ENCODE data around the gene PTCD2.

The PTCD2 gene

DNA sequence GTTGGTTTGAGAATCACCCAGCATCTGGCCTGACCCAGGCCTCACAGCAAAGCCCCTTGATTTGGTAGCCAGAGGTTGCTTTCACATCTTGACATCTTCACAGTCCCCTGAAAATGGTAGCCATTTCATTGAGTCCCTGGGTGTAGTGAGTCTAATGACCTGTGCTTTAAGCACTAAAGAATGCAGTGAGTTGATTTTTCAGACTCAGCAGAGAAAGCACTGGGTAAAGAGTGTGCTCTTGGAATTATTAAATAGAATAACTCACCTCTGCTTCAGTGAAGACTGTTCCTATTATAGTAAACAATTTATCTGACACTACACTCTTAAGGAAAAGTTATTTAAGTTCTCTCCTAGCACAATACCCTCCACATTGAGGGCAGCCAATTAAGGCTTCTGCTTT is 56.2 kb downstream of the PTCD2 start:
- H3K27me3 ChIP-seq (ENCODE audit: control insufficient read depth in 1 of 2, insufficient read depth in 2 of 2, low read length in 2 of 2) = no peaks in the 10 kb centered on the region
- no peak overlapping the region for H3K4me3 ChIP-seq (ENCODE audit: low read depth in 1 of 2, low read length in 2 of 2)
- H3K36me3 ChIP-seq (ENCODE audit: control insufficient read depth in 1 of 2, insufficient read depth in 2 of 2, low read length in 2 of 2) = no peaks in the 10 kb centered on the region
- H3K9me3 ChIP-seq (ENCODE audit: control insufficient read depth in 1 of 2, low read length in 2 of 2) = no peaks in the 10 kb centered on the region
- H3K27ac ChIP-seq (ENCODE audit: low read depth, low read length) = no peak overlapping the region
- no peak overlapping the region for H3K9ac ChIP-seq (ENCODE audit: low read depth in 1 of 2, low read length in 2 of 2)
- H3K4me1 ChIP-seq (ENCODE audit: control insufficient read depth in 1 of 2, insufficient read depth in 2 of 2, low read length in 2 of 2) = no peaks in the 10 kb centered on the region

DNA sequence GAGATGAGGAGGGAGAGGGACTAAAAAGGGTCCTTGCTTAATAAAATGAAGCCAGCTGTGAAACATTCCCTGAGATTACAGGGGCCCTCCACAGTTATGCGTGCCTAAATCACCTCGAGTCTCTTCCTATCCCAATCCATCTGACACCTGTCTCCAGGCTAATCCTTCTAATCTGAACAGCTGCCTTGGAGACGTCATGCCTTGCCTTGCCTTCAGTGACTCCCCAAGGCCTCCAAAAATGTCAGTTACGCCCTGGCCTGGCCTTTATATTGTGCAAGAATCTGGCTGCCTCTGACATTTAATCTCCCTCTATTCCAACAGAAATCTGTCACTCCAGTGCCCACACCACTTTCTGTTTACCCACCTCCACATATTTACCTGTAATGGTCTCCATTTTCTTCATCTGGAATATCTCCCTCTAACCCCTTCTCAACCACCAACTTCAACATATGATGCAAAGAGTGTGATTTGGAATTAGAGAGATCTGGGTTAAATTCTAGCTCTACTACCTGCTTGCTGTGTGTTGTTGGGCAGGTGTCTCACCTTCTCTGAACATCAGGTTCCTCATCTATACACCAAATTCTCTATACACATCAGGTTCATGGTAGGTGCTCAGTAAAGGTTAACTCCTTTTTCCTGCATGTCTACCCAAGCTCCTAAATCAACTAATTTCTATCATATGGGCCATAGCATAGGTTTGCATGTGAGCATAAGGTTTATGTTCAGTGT is 57.9 kb downstream of the PTCD2 start:
- Histone ChIP-seq H3K27ac (ENCODE audit: low read depth, low read length) (no peak overlapping the region), H3K4me1 (ENCODE audit: control insufficient read depth in 1 of 2, insufficient read depth in 2 of 2, low read length in 2 of 2) (no peaks in the 10 kb centered on the region), H3K36me3 (ENCODE audit: control insufficient read depth in 1 of 2, insufficient read depth in 2 of 2, low read length in 2 of 2) (no peaks in the 10 kb centered on the region), H3K4me3 (ENCODE audit: low read depth in 1 of 2, low read length in 2 of 2) (no peak overlapping the region), H3K27me3 (ENCODE audit: control insufficient read depth in 1 of 2, insufficient read depth in 2 of 2, low read length in 2 of 2) (no peaks in the 10 kb centered on the region), H3K9me3 (ENCODE audit: control insufficient read depth in 1 of 2, low read length in 2 of 2) (no peaks in the 10 kb centered on the region), H3K9ac (ENCODE audit: low read depth in 1 of 2, low read length in 2 of 2) (no peak overlapping the region)

DNA sequence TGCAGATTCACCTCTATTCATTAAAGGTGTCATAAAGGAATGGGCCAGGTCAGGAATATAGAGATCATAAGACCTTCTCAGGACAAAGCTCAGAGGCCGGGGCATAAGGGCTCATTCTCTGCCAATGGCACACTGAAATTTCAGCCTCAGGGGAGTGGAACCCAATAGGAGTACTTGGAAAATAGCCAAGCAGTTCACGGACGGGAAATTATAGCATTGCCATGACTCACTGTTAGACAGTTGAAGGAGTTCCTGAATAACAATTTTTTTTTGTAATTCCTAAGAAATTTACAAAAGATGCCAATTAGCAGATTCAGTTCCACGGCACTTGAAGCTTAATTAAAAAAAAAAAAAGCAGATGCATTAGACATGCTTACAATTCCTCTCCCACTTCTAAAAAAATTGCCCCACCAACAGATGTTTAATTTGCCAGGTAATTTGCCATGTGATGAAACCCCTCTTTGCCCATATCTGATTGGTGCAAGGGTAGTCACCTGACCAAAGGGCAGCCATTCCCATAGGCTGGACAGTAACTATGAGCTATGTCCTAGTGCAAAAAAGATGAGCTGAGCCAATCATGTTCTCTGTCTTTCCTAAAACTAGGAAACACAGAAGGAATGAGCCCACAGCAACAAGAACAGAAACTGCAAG is 58.6 kb downstream of the PTCD2 start:
- H3K27me3 ChIP-seq (ENCODE audit: control insufficient read depth in 1 of 2, insufficient read depth in 2 of 2, low read length in 2 of 2) = no peaks in the 10 kb centered on the region
- H3K4me3 ChIP-seq (ENCODE audit: low read depth in 1 of 2, low read length in 2 of 2) = no peak overlapping the region
- H3K27ac ChIP-seq (ENCODE audit: low read depth, low read length) = no peak overlapping the region
- no peaks in the 10 kb centered on the region for H3K36me3 ChIP-seq (ENCODE audit: control insufficient read depth in 1 of 2, insufficient read depth in 2 of 2, low read length in 2 of 2)
- no peak overlapping the region for H3K9ac ChIP-seq (ENCODE audit: low read depth in 1 of 2, low read length in 2 of 2)
- H3K4me1 ChIP-seq (ENCODE audit: control insufficient read depth in 1 of 2, insufficient read depth in 2 of 2, low read length in 2 of 2) = no peaks in the 10 kb centered on the region
- no peaks in the 10 kb centered on the region for H3K9me3 ChIP-seq (ENCODE audit: control insufficient read depth in 1 of 2, low read length in 2 of 2)

DNA sequence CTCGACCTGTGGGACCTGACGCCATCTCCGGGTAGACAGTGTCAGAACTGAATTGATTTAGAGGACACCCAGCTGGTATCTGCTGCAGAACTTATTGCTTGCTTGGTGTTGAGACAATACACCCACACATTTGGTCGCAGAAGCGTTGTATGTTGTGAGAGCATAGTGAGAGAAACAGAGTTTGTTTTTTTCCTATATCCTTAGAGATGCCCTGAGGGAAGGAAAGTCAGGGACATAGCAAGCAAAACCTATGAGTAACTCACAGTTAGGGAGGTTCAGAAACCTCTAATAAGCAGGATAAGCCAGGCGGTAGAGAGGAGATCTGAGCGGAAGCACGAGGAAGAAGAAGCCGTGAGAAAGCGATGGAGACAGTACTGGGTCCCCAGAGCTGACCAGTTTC is 59.8 kb downstream of the PTCD2 start:
- H3K4me1 ChIP-seq (ENCODE audit: control insufficient read depth in 1 of 2, insufficient read depth in 2 of 2, low read length in 2 of 2) = no peaks in the 10 kb centered on the region
- no peak overlapping the region for H3K9ac ChIP-seq (ENCODE audit: low read depth in 1 of 2, low read length in 2 of 2)
- H3K4me3 ChIP-seq (ENCODE audit: low read depth in 1 of 2, low read length in 2 of 2) = no peak overlapping the region
- no peak overlapping the region for H3K27ac ChIP-seq (ENCODE audit: low read depth, low read length)
- no peaks in the 10 kb centered on the region for H3K9me3 ChIP-seq (ENCODE audit: control insufficient read depth in 1 of 2, low read length in 2 of 2)
- no peaks in the 10 kb centered on the region for H3K27me3 ChIP-seq (ENCODE audit: control insufficient read depth in 1 of 2, insufficient read depth in 2 of 2, low read length in 2 of 2)
- no peaks in the 10 kb centered on the region for H3K36me3 ChIP-seq (ENCODE audit: control insufficient read depth in 1 of 2, insufficient read depth in 2 of 2, low read length in 2 of 2)

DNA sequence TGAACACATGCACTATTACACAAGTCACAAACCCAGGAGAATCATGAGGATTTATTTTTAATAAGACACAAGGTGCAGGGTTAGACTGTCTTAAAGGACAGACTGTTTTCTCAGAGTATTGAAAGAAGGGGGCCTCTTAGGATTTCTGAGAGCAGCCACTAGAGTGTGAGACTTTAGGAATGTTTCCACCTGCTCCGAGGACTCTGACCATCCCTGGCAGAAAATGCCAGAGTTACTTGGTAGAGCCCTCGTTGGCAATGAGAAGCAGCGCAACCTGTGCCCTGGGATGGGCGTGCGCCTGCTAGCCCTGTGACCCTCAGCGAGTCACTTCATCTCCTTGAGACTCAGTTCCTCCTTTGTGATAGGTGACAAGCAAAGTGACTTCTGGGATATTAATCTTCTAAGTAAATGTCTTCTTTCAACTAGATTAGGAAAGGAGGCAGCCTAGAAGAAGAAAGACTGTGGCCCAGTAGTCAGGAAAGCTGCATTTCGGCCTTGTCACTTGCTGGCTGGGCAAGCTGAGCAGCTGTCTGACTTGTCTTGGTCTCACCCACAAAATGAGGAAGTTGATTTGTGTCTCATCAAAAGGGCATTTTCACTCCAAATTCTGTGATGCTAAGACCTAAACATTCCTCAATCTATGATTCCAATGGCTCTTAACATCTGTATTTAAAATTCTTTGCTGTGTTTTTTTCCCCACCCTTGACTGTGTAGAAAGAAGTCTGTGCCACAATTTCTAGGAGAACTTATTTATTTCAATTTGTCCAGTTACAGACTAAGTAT is 60.5 kb downstream of the PTCD2 start:
- H3K9ac ChIP-seq (ENCODE audit: low read depth in 1 of 2, low read length in 2 of 2) = no peak overlapping the region
- H3K27me3 ChIP-seq (ENCODE audit: control insufficient read depth in 1 of 2, insufficient read depth in 2 of 2, low read length in 2 of 2) = no peaks in the 10 kb centered on the region
- no peak overlapping the region for H3K27ac ChIP-seq (ENCODE audit: low read depth, low read length)
- no peak overlapping the region for H3K4me3 ChIP-seq (ENCODE audit: low read depth in 1 of 2, low read length in 2 of 2)
- no peaks in the 10 kb centered on the region for H3K36me3 ChIP-seq (ENCODE audit: control insufficient read depth in 1 of 2, insufficient read depth in 2 of 2, low read length in 2 of 2)
- no peaks in the 10 kb centered on the region for H3K9me3 ChIP-seq (ENCODE audit: control insufficient read depth in 1 of 2, low read length in 2 of 2)
- H3K4me1 ChIP-seq (ENCODE audit: control insufficient read depth in 1 of 2, insufficient read depth in 2 of 2, low read length in 2 of 2) = no peaks in the 10 kb centered on the region

DNA sequence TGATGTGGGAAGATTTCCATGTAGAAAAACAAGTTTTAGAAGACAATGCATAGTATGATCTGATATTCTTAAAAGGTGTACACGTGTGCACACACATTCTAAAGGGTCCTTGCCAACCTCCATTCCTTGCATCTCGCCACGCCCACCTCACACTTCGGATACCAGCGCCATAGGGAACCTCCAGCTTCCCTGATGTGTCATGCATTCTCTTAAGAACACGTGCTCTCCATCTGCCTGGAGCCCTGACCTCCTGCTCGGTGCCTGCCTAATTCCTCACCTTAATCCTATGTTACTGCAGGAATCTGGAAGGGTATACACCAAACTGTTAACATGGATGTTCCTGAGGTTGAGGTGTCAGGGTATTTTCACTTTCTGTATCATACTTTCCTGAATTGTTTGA is 63.1 kb downstream of the PTCD2 start:
- H3K27me3 ChIP-seq (ENCODE audit: control insufficient read depth in 1 of 2, insufficient read depth in 2 of 2, low read length in 2 of 2) = peaks cover 0 to 5% of the 10 kb centered on the region in 2 donors
- H3K36me3 ChIP-seq (ENCODE audit: control insufficient read depth in 1 of 2, insufficient read depth in 2 of 2, low read length in 2 of 2) = no peaks in the 10 kb centered on the region
- no peak overlapping the region for H3K9ac ChIP-seq (ENCODE audit: low read depth in 1 of 2, low read length in 2 of 2)
- H3K27ac ChIP-seq (ENCODE audit: low read depth, low read length) = no peak overlapping the region
- no peak overlapping the region for H3K4me3 ChIP-seq (ENCODE audit: low read depth in 1 of 2, low read length in 2 of 2)
- H3K4me1 ChIP-seq (ENCODE audit: control insufficient read depth in 1 of 2, insufficient read depth in 2 of 2, low read length in 2 of 2) = no peaks in the 10 kb centered on the region
- H3K9me3 ChIP-seq (ENCODE audit: control insufficient read depth in 1 of 2, low read length in 2 of 2) = no peaks in the 10 kb centered on the region

DNA sequence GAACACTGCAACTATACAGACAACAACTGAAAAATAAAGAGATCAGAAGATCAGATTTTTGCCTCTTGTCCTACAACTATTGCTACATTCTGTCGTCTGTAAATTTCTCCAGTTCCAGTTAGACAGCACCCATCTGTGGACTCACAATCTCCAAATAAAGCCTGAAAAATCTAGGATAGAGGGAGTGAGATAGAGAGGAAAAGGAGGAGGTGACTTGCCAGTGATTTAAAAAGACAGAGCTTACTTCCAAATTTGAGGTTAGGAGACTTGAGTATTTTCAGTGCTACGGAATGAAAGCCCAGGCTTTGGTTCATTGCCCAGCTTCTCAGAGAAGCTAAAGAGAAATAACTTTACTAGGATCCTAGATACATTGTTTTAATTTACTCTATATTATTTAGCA is 63.6 kb downstream of the PTCD2 start:
- H3K9ac ChIP-seq (ENCODE audit: low read depth in 1 of 2, low read length in 2 of 2) = no peak overlapping the region
- H3K36me3 ChIP-seq (ENCODE audit: control insufficient read depth in 1 of 2, insufficient read depth in 2 of 2, low read length in 2 of 2) = no peaks in the 10 kb centered on the region
- H3K4me1 ChIP-seq (ENCODE audit: control insufficient read depth in 1 of 2, insufficient read depth in 2 of 2, low read length in 2 of 2) = no peaks in the 10 kb centered on the region
- H3K27ac ChIP-seq (ENCODE audit: low read depth, low read length) = no peak overlapping the region
- H3K27me3 ChIP-seq (ENCODE audit: control insufficient read depth in 1 of 2, insufficient read depth in 2 of 2, low read length in 2 of 2) = peaks cover 0 to 5% of the 10 kb centered on the region in 2 donors
- no peaks in the 10 kb centered on the region for H3K9me3 ChIP-seq (ENCODE audit: control insufficient read depth in 1 of 2, low read length in 2 of 2)
- H3K4me3 ChIP-seq (ENCODE audit: low read depth in 1 of 2, low read length in 2 of 2) = no peak overlapping the region

DNA sequence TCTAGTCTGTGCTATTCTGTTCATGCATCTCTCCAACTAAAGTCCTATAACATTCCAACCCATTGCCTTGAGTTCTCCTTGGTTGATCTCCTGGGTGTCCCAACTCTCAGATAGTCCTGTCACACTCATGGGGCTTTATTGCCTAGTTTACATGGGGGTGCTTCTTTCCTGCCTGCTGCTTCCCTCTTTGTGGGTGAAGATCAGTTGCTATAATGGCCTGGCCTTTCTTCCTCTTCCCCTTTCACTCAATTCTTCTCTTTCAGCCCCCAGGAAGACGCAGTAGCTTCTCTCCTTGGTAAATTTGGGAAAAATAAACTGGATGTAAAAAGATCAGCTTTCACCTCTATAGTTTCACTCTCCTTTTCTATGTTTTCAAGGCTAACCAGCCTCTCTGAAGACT is 66.5 kb downstream of the PTCD2 start:
- H3K36me3 ChIP-seq (ENCODE audit: control insufficient read depth in 1 of 2, insufficient read depth in 2 of 2, low read length in 2 of 2) = no peaks in the 10 kb centered on the region
- no peaks in the 10 kb centered on the region for H3K9me3 ChIP-seq (ENCODE audit: control insufficient read depth in 1 of 2, low read length in 2 of 2)
- H3K27me3 ChIP-seq (ENCODE audit: control insufficient read depth in 1 of 2, insufficient read depth in 2 of 2, low read length in 2 of 2) = peaks cover 0 to 5% of the 10 kb centered on the region in 2 donors
- H3K27ac ChIP-seq (ENCODE audit: low read depth, low read length) = no peak overlapping the region
- H3K4me3 ChIP-seq (ENCODE audit: low read depth in 1 of 2, low read length in 2 of 2) = no peak overlapping the region
- no peak overlapping the region for H3K9ac ChIP-seq (ENCODE audit: low read depth in 1 of 2, low read length in 2 of 2)
- H3K4me1 ChIP-seq (ENCODE audit: control insufficient read depth in 1 of 2, insufficient read depth in 2 of 2, low read length in 2 of 2) = no peaks in the 10 kb centered on the region

DNA sequence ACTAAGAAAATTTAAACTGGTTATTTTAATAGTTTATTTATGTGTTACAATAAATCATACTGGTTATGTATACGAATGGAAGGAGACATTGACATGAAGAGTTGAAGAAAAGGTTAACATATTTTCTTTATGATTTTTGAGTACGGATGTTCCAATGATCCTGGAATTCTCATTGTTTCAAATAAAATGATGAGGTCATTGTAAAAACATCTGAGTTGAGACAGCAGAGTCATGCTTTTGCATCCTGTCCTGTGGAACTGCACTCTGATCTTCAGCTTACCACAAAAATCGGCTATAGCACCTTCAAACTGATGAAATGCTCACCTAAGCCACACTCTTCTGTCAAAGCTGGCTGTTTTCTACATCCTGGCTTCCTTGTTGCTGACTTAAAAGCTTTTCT is 67.8 kb downstream of the PTCD2 start:
- Histone ChIP-seq H3K9me3 (ENCODE audit: control insufficient read depth in 1 of 2, low read length in 2 of 2) (no peaks in the 10 kb centered on the region), H3K36me3 (ENCODE audit: control insufficient read depth in 1 of 2, insufficient read depth in 2 of 2, low read length in 2 of 2) (no peaks in the 10 kb centered on the region), H3K4me1 (ENCODE audit: control insufficient read depth in 1 of 2, insufficient read depth in 2 of 2, low read length in 2 of 2) (no peaks in the 10 kb centered on the region), H3K27ac (ENCODE audit: low read depth, low read length) (no peak overlapping the region), H3K27me3 (ENCODE audit: control insufficient read depth in 1 of 2, insufficient read depth in 2 of 2, low read length in 2 of 2) (peaks cover 0 to 5% of the 10 kb centered on the region in 2 donors), H3K9ac (ENCODE audit: low read depth in 1 of 2, low read length in 2 of 2) (no peak overlapping the region), H3K4me3 (ENCODE audit: low read depth in 1 of 2, low read length in 2 of 2) (no peak overlapping the region)

DNA sequence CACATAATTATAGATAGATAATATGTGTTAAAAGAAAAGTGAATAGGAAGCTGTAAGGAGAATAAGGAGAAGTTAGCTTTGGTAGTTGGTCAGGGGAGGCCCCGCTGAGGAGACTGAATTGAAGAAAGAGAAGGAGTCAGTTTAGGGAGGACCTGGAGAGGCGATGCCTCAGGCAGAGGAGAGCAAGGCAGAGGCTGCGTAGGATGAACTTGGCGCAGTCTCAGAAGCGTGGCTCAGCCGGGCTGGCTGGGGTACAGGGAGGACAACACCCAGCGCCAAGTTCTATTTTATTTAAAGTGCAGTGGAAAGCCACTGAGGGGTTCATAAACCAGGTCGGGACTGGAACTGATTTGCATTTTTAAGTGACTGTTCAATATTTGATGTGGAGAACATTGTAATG is 68.5 kb downstream of the PTCD2 start:
- no peak overlapping the region for H3K27ac ChIP-seq (ENCODE audit: low read depth, low read length)
- H3K36me3 ChIP-seq (ENCODE audit: control insufficient read depth in 1 of 2, insufficient read depth in 2 of 2, low read length in 2 of 2) = no peaks in the 10 kb centered on the region
- no peaks in the 10 kb centered on the region for H3K9me3 ChIP-seq (ENCODE audit: control insufficient read depth in 1 of 2, low read length in 2 of 2)
- H3K4me1 ChIP-seq (ENCODE audit: control insufficient read depth in 1 of 2, insufficient read depth in 2 of 2, low read length in 2 of 2) = no peaks in the 10 kb centered on the region
- H3K4me3 ChIP-seq (ENCODE audit: low read depth in 1 of 2, low read length in 2 of 2) = no peak overlapping the region
- no peak overlapping the region for H3K9ac ChIP-seq (ENCODE audit: low read depth in 1 of 2, low read length in 2 of 2)
- peaks cover 0 to 5% of the 10 kb centered on the region in 2 donors for H3K27me3 ChIP-seq (ENCODE audit: control insufficient read depth in 1 of 2, insufficient read depth in 2 of 2, low read length in 2 of 2)
